ENCODE results near the gene CDC42BPA.

GRCh38 chr1:227312361-227313025, 5.8 kb downstream of the CDC42BPA start:
- no peak for TF ChIP-seq HMGXB4 (CRISPR knock-in tag; IDR thresholded peaks at IDR 0.05)
- no peak for TF ChIP-seq NFE2L1 (CRISPR knock-in tag; IDR thresholded peaks at IDR 0.05)
- TF ChIP-seq TEAD4 (CRISPR knock-in tag; IDR thresholded peaks at IDR 0.05), result no peak
- TF ChIP-seq NR2C2 (CRISPR knock-in tag; IDR thresholded peaks at IDR 0.05), result no peak
